ENCODE results near the gene ITPR3.

The ITPR3 gene

GRCh38 chr6:33683576-33684427 lies 62.7 kb downstream of the ITPR3 start:
- in situ Hi-C loops (cut with MboI; ENCODE audit: low sequenced_read_pairs): no loop called here

GRCh38 chr6:33684428-33684896 lies 63.3 kb downstream of the ITPR3 start:
- in situ Hi-C loops (cut with MboI; ENCODE audit: low sequenced_read_pairs): no loop called here

GRCh38 chr6:33684983-33685382 lies 63.9 kb downstream of the ITPR3 start:
- in situ Hi-C loops (cut with MboI; ENCODE audit: low sequenced_read_pairs): no loop called here

- in situ Hi-C loops (cut with MboI; ENCODE audit: low sequenced_read_pairs): no loop called here
Observed at GRCh38 chr6:33685411-33686224, 64.5 kb downstream of the ITPR3 start.

- in situ Hi-C loops (cut with MboI; ENCODE audit: low sequenced_read_pairs): no loop called here
Observed at GRCh38 chr6:33686225-33686924, 65.3 kb downstream of the ITPR3 start.

- in situ Hi-C loops (cut with MboI; ENCODE audit: low sequenced_read_pairs): no loop called here
Observed at GRCh38 chr6:33686981-33687975, 66.2 kb downstream of the ITPR3 start.

GRCh38 chr6:33688006-33688405 lies 66.9 kb downstream of the ITPR3 start:
- in situ Hi-C loops (cut with MboI; ENCODE audit: low sequenced_read_pairs): no loop called here

- in situ Hi-C loops (cut with MboI; ENCODE audit: low sequenced_read_pairs): no loop called here
Observed at GRCh38 chr6:33688451-33689147, 67.5 kb downstream of the ITPR3 start.

- in situ Hi-C loops (cut with MboI; ENCODE audit: low sequenced_read_pairs): no loop called here
Observed at GRCh38 chr6:33689148-33689494, 68.0 kb downstream of the ITPR3 start.

- in situ Hi-C loops (cut with MboI; ENCODE audit: low sequenced_read_pairs): no loop called here
Observed at GRCh38 chr6:33689879-33690278, 68.8 kb downstream of the ITPR3 start.

- in situ Hi-C loops (cut with MboI; ENCODE audit: low sequenced_read_pairs): no loop called here
Observed at GRCh38 chr6:33690766-33691165, 69.6 kb downstream of the ITPR3 start.

GRCh38 chr6:33691456-33692077 lies 70.4 kb downstream of the ITPR3 start:
- in situ Hi-C loops (cut with MboI; ENCODE audit: low sequenced_read_pairs): no loop called here

- in situ Hi-C loops (cut with MboI; ENCODE audit: low sequenced_read_pairs): no loop called here
Observed at GRCh38 chr6:33692078-33692759, 71.1 kb downstream of the ITPR3 start.

- in situ Hi-C loops (cut with MboI; ENCODE audit: low sequenced_read_pairs): no loop called here
Observed at GRCh38 chr6:33692760-33693158, 71.6 kb downstream of the ITPR3 start.

- in situ Hi-C loops (cut with MboI; ENCODE audit: low sequenced_read_pairs): no loop called here
Observed at GRCh38 chr6:33693186-33694105, 72.3 kb downstream of the ITPR3 start.

GRCh38 chr6:33694401-33694931 lies 73.3 kb downstream of the ITPR3 start:
- in situ Hi-C loops (cut with MboI; ENCODE audit: low sequenced_read_pairs): no loop called here

GRCh38 chr6:33694977-33695376 lies 73.9 kb downstream of the ITPR3 start:
- in situ Hi-C loops (cut with MboI; ENCODE audit: low sequenced_read_pairs): no loop called here
